ENCODE results near the gene ERH.

ERH gene

DNA sequence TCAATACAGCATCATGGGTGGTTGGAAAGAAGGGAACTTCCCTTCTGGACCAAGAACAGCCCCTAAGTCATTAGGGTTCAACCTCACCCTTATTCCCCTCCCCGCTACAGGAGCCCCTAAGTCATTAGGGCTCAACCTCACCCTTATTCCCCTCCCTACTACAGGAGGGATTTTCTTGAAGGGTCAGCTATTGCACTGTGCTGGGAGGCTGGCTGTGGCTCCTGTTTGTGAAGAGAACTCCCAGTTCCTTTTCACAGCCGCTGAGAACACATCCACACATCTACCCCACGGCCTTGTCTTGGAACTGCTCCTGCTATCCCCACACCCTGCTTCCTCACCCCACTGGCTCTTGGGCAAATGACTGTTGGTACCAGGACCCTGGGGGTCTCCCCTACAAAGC lies 44.9 kb downstream of the ERH start:
- no peak for DNase-seq (ENCODE audit: low read depth in 2 of 2)
- H3K4me3 ChIP-seq (replicated peaks in 1 of 2; ENCODE audit: low read depth in 2 of 2, low read length in 2 of 2), result no peak overlapping the region
- TF ChIP-seq, protein P1, sequence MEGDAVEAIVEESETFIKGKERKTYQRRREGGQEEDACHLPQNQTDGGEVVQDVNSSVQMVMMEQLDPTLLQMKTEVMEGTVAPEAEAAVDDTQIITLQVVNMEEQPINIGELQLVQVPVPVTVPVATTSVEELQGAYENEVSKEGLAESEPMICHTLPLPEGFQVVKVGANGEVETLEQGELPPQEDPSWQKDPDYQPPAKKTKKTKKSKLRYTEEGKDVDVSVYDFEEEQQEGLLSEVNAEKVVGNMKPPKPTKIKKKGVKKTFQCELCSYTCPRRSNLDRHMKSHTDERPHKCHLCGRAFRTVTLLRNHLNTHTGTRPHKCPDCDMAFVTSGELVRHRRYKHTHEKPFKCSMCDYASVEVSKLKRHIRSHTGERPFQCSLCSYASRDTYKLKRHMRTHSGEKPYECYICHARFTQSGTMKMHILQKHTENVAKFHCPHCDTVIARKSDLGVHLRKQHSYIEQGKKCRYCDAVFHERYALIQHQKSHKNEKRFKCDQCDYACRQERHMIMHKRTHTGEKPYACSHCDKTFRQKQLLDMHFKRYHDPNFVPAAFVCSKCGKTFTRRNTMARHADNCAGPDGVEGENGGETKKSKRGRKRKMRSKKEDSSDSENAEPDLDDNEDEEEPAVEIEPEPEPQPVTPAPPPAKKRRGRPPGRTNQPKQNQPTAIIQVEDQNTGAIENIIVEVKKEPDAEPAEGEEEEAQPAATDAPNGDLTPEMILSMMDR (IDR thresholded peaks at IDR 0.05; ENCODE audit: low read depth, low read length), result no peak

DNA sequence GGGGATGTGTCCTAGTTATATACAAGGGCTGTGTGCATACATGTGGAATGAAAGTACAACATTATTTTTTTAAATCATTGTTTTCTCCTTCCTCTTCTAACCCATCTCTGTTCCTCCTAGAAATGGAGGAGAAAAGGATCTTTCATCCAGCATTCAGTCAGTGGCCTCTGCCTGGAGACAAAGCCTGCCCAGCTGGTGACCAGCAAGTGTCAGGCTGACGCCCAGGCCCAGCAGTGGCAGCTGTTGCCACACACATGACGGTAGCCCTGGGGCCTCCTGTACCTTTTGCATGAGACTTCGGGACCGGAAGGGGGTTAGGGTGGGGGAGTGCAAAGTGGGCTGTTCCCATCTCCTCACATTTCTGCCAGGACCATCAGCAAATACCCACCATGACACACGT lies 46.2 kb downstream of the ERH start:
- DNase-seq (ENCODE audit: low read depth in 2 of 2), result no peak
- TF ChIP-seq, protein P1 (IDR thresholded peaks at IDR 0.05; ENCODE audit: low read depth, low read length), result no peak
- no peak overlapping the region for H3K4me3 ChIP-seq (replicated peaks in 1 of 2; ENCODE audit: low read depth in 2 of 2, low read length in 2 of 2)

GRCh38 chr14:69351385-69351784 lies 46.7 kb downstream of the ERH start:
- H3K4me3 ChIP-seq (replicated peaks in 1 of 2; ENCODE audit: low read depth in 2 of 2, low read length in 2 of 2), result no peak overlapping the region
- TF ChIP-seq, protein P1 (IDR thresholded peaks at IDR 0.05; ENCODE audit: low read depth, low read length), result no peak
- DNase-seq (ENCODE audit: low read depth in 2 of 2), result no peak

- TF ChIP-seq, protein P1 (IDR thresholded peaks at IDR 0.05; ENCODE audit: low read depth, low read length), result no peak
These were observed 47.2 kb downstream of the ERH start for GRCh38 chr14:69350892-69351291.

DNA sequence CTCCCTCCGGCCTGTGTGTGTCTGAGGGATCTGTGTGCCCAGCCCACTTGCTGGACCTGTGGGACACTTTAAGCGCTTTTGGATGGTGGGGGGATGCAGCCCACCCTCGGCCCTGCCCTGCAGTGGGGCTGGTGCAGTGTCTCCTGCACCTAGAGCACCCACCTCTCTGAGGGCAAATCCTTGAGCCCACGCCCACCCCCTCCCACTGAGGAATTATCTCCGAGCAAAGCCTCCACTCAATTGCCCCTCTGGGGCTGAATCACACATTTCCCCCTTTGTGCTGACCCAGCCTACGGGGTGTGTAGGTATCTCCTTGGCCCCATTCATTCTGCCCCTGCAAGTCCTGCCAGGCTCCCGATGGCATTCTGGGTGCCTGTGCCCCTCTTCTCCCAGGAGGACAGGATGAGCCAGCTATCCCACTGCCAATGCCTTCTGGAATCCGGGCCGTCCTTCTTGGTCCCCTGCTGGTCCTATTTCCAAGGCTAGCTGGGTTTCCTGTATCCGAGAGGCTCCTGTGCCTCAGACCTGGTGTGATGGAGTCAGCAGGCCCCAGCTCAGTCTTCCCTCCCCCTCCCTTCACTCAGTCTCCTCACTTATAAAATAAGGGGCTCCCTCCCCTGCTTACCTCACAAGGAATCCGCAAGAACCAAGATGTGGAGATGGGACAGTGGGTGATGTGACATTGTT lies 48.9 kb downstream of the ERH start:
- H3K4me3 ChIP-seq (replicated peaks in 1 of 2; ENCODE audit: low read depth in 2 of 2, low read length in 2 of 2), result no peak overlapping the region
- TF ChIP-seq, protein P1 (IDR thresholded peaks at IDR 0.05; ENCODE audit: low read depth, low read length), result no peak
- no peak for DNase-seq (ENCODE audit: low read depth in 2 of 2)

More at GRCh38 chr14:69350892-69351291, 47.2 kb downstream of the ERH start:
- no peak overlapping the region for H3K4me3 ChIP-seq (replicated peaks in 1 of 2; ENCODE audit: low read depth in 2 of 2, low read length in 2 of 2)
- DNase-seq (ENCODE audit: low read depth in 2 of 2), result no peak

DNA sequence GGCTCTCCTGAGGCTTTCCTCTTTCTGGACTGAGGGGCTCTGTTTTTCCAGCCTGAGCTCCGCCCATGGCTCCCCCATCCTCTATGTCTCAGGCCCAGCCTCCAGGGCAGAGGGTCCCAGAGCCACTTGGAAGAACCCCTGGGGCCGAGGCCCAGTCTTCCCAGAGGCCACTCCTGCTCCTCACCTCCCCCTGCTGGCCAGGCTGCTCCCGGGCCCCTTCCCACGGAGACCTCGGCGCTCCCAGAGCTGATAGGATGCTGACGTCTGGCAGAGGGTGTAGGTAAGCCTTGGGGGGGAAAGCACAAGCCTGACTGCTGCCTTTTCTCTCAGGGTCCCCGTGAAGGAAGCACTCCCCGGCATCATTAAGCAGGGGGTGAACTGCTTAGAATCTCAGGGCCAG lies 51.4 kb downstream of the ERH start:
- peak; percentile 19 to 27 for DNase-seq (ENCODE audit: low read depth in 2 of 2)
- no peak overlapping the region for H3K4me3 ChIP-seq (replicated peaks in 1 of 2; ENCODE audit: low read depth in 2 of 2, low read length in 2 of 2)
- TF ChIP-seq, protein P1 (IDR thresholded peaks at IDR 0.05; ENCODE audit: low read depth, low read length), result peak; percentile 75

GRCh38 chr14:69345402-69345801 lies 52.7 kb downstream of the ERH start:
- DNase-seq (ENCODE audit: low read depth in 2 of 2), result no peak
- TF ChIP-seq, protein P1 (IDR thresholded peaks at IDR 0.05; ENCODE audit: low read depth, low read length), result no peak
- no peak overlapping the region for H3K4me3 ChIP-seq (replicated peaks in 1 of 2; ENCODE audit: low read depth in 2 of 2, low read length in 2 of 2)

All from cardiac fibroblast (primary cell).